HL-60 (cell line): ENCODE data around the gene ANLN.

Experiments
- CTCF ChIP-seq: IDR thresholded peaks from one replicate; pipeline ENCODE4 v1.5.1; 2011; ENCODE audit warnings: low read length, control low read depth, inconsistent platforms; ENCODE audit not compliant: insufficient read depth
- GABPA ChIP-seq: IDR thresholded peaks from 2 replicates; pipeline ENCODE4 v1.6.1; 2012; ENCODE audit warnings: low read depth

DNA sequence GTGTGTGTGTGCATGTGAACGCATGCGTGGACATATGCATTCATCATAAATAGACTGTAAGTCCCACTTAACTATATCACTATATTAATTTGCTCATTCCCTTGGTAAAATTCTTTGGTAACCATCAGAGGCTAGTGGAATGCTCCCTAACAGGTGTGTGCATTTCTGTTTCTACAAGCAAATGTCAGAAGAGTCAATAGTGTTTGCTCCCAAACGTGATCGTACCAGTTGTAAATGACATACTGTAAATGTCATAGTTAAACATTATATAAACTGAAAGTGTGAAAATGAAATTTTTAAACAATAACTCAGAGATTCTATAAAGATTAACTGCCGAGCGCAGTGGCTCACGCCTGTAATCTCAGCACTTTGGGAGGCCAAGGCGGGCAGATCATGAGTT is 94.6 kb downstream of the ANLN start:
- TF ChIP-seq GABPA (no peak), CTCF (no peak)
